ENCODE data around the gene CFAP100.

The CFAP100 gene

GRCh38 chr3:126422571-126423091 lies 27.9 kb downstream of the CFAP100 start:
- no peak for DNase-seq (ENCODE audit: low read depth)

DNA sequence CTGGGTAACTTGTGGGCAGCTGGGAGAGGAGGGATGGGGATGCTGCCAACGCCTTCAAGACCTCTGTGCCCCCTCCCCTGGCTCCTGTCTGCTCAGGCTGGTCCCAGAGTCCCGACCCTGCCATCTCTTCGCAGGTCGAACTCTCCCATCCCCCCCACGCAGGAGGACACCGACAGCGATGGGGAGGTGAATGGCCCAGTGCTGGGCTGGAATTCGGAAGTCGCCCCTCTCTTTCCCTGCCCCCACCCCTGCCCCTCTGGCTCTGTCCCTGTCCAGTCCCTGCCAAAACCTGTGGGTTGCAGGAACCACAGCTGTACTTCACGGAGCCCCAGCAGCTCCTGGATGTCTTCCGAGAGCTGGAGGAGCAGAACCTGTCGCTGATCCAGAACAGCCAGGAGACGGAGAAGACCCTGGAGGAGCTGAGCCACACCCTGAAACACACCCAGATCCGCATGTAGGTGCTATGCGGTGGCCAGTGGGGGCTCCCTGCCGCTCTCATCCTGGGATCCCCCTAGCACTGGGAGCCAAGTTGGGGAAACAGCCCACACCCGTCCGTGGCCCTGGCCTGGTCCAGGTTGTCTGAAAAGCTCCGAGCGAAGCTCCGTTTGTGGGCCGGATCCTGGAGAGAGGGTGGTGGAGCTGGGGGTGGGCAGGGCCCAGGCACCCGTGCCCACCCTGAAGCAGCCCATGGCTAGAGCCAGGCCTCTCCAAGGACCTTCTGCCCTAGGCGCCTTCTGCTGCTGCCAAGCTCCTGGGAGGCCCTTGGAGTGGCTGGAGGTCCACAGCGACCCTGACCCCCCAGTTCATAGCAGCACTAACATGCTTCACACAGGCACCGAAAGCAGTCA lies 28.7 kb downstream of the CFAP100 start:
- DNase-seq (ENCODE audit: low read depth) = no peak

DNA sequence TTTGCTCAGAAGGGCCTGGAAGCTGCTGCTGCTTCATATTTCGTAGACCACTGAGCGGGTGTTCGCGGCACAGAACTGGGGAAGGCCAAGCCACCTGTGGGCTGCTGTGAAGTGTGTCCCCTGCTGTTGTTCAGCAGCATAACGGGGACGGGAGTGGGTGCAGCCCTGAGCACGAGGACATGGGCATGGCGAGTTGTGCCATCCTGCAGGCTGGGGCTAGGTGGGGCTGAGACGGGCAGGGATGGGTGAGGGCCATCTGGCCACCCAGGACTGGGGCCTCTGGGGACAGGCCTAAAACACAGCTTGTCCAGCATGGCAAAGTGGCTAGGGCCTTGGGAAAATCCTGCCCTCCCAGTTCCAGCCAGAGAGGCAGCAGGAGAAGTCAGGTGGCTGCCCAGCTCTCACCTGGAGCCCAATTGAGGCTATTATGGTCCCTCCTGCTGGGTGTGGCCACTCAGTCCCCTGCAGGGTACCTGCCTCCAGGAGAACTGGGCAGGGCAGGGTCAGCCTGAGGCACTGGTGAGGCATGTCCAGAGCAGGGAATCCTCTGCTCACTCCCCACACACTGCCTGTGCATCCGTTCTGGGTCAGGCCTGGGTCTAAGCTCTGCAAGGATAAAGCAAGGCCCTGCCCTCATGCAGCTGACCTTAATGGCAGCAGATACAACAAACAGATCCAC lies 29.5 kb downstream of the CFAP100 start:
- no peak for DNase-seq (ENCODE audit: low read depth)

DNA sequence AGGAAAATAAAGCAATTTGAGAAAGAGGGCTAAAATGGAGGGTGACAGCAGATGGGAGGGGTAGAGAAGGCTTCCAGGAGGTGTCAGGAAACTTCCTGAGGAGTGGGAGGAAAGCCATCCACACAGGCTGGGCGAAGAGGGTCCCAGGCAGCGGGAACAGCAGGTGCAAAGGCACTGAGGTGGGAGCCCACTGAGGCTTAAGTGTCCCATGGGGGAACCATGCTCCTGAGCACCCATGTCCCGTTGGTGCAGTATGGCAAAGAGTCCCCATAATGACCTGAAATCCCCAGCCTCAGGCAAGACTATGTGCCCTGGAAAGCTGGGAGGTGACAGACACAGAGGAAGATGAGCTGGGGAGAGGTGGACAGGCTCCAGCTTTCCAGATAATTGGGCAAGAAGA lies 30.0 kb downstream of the CFAP100 start:
- no peak for DNase-seq (ENCODE audit: low read depth)

DNA sequence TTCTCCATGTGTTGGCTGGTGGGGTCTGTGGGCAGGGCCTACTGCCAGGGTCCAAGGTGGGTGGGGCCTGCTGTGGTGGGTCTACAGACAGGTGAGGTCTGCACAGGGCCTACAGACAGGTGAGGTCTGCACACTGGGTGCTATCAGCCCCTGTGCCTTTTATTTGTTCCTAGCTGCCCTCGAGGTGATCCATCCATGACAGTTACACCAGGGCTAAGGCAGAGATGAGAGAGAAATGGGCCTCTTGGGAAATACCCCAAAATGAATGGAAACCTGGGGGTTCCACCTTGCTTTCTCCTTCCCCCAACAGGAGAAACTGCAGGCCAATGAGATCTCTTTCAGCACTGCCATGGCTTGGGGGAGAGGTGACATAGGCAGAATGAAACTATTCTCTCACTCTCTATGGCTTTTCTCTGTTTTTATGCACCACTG lies 36.4 kb downstream of the CFAP100 start:
- DNase-seq (ENCODE audit: low read depth) = no peak

- no peak for DNase-seq (ENCODE audit: low read depth)
Measured at GRCh38 chr3:126432361-126433104, 37.8 kb downstream of the CFAP100 start.

DNA sequence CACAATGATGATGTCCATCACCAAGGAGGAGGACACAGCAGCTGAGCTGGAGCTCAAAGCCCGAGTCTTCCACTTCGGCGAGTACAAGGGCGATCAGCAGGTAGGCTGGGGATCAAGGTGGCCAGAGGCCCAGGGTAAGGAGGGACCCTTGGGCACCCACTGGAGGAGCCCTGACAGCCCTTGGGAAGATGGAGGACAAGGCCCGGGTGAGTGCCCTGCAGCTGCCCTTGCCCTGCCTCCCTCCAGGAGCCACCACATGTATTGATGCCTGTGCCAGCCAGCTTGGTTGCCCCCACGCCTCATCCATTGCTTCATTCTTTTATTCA lies 38.4 kb downstream of the CFAP100 start:
- DNase-seq (ENCODE audit: low read depth) = no peak

- DNase-seq (ENCODE audit: low read depth) = no peak
Measured at GRCh38 chr3:126433496-126434263, 39.0 kb downstream of the CFAP100 start.

GRCh38 chr3:126434264-126434590 lies 39.5 kb downstream of the CFAP100 start:
- no peak for DNase-seq (ENCODE audit: low read depth)

GRCh38 chr3:126434931-126435411 lies 40.3 kb downstream of the CFAP100 start:
- DNase-seq (ENCODE audit: low read depth) = no peak

DNA sequence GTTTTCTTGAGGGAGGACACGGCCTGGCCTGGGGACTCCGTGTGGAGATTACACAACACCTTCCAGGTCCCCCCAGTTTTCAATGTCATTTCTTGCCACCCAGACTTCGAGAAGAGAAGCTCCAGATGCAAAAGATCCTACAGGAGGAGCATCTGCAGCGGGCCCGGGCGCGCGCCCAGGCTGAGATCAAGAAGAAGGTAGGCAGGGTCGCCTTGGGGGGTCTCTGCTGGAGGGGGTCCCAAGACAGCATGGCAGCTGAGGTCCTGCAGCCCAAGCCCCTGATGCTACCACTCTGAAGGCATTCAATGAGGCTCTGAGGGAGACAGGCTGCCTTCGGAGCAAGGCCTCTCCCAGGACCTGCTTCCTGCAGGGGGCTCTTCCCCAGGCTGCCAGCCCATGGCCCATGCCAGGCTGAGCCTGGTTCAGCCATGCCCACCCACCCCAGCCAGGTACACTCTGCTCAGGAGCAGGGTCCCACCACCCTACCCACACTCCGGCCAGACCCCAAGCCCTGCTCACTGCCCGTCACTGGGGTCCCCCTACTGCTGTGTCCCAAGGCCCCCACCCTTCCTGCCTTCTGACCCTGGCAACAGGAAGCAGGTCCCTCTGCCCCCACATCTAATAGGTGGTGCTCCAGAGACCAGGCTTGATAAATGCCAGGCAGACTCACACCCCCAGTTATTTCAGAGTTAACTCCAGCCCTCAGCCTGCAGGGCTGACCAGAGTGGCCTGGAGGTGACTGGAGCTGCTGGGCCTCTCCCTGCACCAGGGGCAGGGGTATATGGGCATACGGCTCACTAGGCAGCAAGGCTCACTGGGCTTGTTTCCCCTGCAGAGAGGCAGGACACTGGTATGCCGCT lies 41.0 kb downstream of the CFAP100 start:
- no peak for DNase-seq (ENCODE audit: low read depth)

DNA sequence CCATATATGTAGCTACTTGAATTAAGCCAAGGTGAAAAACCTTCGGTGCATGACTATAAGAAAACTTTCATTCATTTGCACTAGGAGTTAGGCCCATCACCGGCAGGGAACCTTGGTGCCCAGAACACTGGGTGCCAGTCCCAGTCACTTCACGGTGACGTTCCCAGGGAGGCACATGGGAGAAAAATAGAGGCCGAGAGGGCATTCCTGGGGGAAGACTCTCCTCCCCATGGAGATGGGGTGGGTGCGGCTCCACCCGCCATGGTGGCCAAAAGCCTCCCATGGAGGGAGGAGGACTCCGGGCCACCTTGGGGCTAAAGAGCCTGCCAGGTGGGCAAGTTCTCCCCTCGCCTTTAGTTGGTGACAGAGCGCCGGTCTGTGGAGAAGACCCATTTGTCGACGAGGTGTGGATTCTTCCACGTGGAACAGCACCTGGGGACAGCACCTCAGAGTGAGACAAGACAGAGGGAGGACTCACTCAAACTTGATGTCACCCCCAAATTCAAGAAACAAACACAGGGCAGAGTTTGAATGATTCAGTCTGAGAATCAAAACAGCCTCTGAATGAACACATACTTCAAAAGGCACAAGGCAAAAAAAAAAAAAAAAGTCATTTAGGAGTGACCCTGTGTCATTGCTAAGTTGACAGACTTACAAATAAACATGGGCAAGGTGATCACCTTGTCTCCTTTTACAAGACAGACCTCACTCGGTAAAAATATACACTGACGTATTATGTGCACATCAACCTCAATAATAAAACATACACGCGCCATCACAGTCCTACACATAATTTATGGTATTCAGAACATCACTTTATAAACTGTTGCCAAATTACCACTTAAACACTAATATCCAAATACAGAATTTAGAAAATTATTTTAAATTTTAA lies 42.4 kb downstream of the CFAP100 start:
- DNase-seq (ENCODE audit: low read depth) = no peak

DNA sequence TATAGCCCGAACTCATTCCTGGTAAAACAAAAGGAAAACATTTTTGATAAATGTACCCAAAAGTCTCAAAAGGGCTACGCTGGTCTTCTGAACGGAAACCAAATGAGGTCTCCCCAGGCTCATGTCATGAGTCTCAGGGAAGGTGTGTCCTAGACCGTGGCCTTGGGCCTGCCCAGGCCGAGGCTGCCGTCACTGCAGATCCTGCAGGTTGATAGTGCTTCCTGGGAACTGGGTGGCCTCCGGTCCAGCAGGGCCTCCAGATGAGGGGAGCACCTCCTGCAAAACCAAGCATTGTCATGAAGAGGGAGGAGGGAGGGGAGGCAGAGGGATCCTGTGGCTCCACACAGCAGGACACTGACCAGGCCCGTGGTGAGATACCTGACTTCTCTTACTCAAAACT lies 43.5 kb downstream of the CFAP100 start:
- DNase-seq (ENCODE audit: low read depth) = no peak

GRCh38 chr3:126438746-126439145 lies 44.0 kb downstream of the CFAP100 start:
- DNase-seq (ENCODE audit: low read depth) = no peak

GRCh38 chr3:126439346-126439967 lies 44.7 kb downstream of the CFAP100 start:
- DNase-seq (ENCODE audit: low read depth) = no peak

GRCh38 chr3:126439968-126440708 lies 45.4 kb downstream of the CFAP100 start:
- DNase-seq (ENCODE audit: low read depth) = no peak

DNA sequence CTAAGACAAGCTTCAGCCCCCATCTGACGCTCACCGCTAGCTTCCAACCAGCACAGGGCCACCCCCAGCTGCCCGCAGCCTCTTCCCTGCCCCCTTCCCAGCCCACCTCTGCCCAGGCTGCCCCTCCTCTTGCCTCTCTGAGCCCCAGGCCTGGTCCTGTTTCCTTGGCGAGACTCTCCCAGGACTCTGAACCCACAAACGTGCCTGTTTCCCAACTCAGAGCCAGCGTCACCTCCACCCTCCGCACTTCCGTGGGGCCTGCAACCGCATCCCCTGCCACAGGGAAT lies 45.9 kb downstream of the CFAP100 start:
- no peak for DNase-seq (ENCODE audit: low read depth)

GRCh38 chr3:126441256-126441880 lies 46.7 kb downstream of the CFAP100 start:
- DNase-seq (ENCODE audit: low read depth) = no peak
